Measurements from ENCODE around the gene RRM2. TPM values are rescaled to one million over a fixed set of nuclear protein-coding genes. Genes with fewer than 3 reads are reported as not detected.

RRM2 gene
- total RNA-seq, 4 donors from 2014 or later = 1.3 to 5.3 TPM; not detected in 2

GRCh38 chr2:10135296-10136089 is 13.0 kb downstream of the RRM2 start:
- TF ChIP-seq CTCF (IDR thresholded peaks at IDR 0.05; ENCODE audit: low read depth) = no peak

- no peak for TF ChIP-seq CTCF (IDR thresholded peaks at IDR 0.05; ENCODE audit: low read depth)
Measured at GRCh38 chr2:10136101-10136934, 13.8 kb downstream of the RRM2 start.

GRCh38 chr2:10137053-10137843 is 14.7 kb downstream of the RRM2 start:
- no peak for TF ChIP-seq CTCF (IDR thresholded peaks at IDR 0.05; ENCODE audit: low read depth)

- no peak for TF ChIP-seq CTCF (IDR thresholded peaks at IDR 0.05; ENCODE audit: low read depth)
Measured at GRCh38 chr2:10139536-10139935, 17.0 kb downstream of the RRM2 start.

GRCh38 chr2:10140841-10141610 is 18.5 kb downstream of the RRM2 start:
- TF ChIP-seq CTCF (IDR thresholded peaks at IDR 0.05; ENCODE audit: low read depth) = no peak

- no peak for TF ChIP-seq CTCF (IDR thresholded peaks at IDR 0.05; ENCODE audit: low read depth)
Measured at GRCh38 chr2:10141736-10142639, 19.4 kb downstream of the RRM2 start.

Measured in subcutaneous adipose tissue (tissue), 4 donors.